Ascending aorta (tissue), 2 donors: ENCODE data around the gene C2orf15. TPM values are rescaled to one million over a fixed set of nuclear protein-coding genes. Genes with fewer than 3 reads are reported as not detected.

Experiments
- DNase-seq, 2 donors: peaks; one replicate each; pipeline ENCODE4 v3.0.0-alpha.2; 2019; ENCODE audit warnings: low spot score in 2 of 2
- H3K27ac ChIP-seq, 2 donors: fragments of 200-600 bp; sonication (generic); one replicate each; pipeline ENCODE4 v1.5.1; 2016 to 2017; ENCODE audit warnings: mild to moderate bottlenecking in 1 of 2
- H3K27me3 ChIP-seq: fragments of 200-600 bp; sonication (generic); one replicate; pipeline ENCODE4 v1.5.1; 2017
- H3K36me3 ChIP-seq, 2 donors: fragments of 200-600 bp; sonication (generic); one replicate each; pipeline ENCODE4 v1.5.1; 2016
- H3K4me1 ChIP-seq, 2 donors: fragments of 200-600 bp; sonication (generic); one replicate each; pipeline ENCODE4 v1.5.1; 2016 to 2017; ENCODE audit warnings: mild to moderate bottlenecking in 1 of 2
- H3K4me3 ChIP-seq, 2 donors: fragments of 200-600 bp; sonication (generic); one replicate each; pipeline ENCODE4 v1.5.1; 2016 to 2017; ENCODE audit warnings: mild to moderate bottlenecking in 1 of 2
- H3K9me3 ChIP-seq, 2 donors: fragments of 200-600 bp; sonication (generic); one replicate each; pipeline ENCODE4 v1.5.1; 2016
- intact Hi-C: fragments of 100-400 bp; cut with DNase I; formaldehyde crosslinking; loops from one replicate; pipeline ENCODE4 v1.15.1; 2023
- total RNA-seq: library from RNA; depleted of rRNA; stranded (reverse); fragments of >200 nt; gene quantifications from one replicate; pipeline ENCODE4 v1.1.0, GENCODE V29; 2016
- TF ChIP-seq, protein P1 (sequence below), 3 experiments: fragments of 200-600 bp in 2 of 3; fragments of 450-650 bp in 1 of 3; sonication (generic) in 2 of 3; IDR thresholded peaks; one replicate each; pipeline ENCODE4 v1.5.1; 2016 to 2019; ENCODE audit warnings: antibody characterized with exemption in 3 of 3, mild to moderate bottlenecking in 1 of 3, moderate library complexity in 1 of 3

Gene C2orf15
- total RNA-seq, 1 donor from 2014 or later, result 0.32 TPM

DNA sequence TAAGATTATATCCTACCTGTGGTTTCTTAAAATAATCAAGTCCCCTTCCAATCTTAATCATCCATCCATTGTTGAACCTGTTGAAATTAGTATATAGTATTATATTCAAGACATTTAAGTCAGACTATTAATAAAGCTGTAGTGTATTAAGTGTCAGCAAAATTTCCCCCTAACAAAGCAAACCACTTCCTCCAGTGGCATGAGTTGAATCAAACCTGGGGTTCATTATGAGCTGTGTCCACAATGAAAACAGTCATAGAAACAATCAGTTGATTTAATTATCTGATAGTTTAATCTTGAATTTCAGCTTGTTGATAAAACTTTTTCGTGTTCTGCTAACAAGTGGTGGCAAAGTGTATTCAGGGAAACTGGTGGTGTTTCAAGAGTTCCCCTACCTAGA lies 28.0 kb downstream of the C2orf15 start:
- no peak overlapping the region for H3K4me3 ChIP-seq
- intact Hi-C loops, result no loop called here
- no peak for DNase-seq
- no peak overlapping the region for H3K27ac ChIP-seq
- TF ChIP-seq, protein P1, sequence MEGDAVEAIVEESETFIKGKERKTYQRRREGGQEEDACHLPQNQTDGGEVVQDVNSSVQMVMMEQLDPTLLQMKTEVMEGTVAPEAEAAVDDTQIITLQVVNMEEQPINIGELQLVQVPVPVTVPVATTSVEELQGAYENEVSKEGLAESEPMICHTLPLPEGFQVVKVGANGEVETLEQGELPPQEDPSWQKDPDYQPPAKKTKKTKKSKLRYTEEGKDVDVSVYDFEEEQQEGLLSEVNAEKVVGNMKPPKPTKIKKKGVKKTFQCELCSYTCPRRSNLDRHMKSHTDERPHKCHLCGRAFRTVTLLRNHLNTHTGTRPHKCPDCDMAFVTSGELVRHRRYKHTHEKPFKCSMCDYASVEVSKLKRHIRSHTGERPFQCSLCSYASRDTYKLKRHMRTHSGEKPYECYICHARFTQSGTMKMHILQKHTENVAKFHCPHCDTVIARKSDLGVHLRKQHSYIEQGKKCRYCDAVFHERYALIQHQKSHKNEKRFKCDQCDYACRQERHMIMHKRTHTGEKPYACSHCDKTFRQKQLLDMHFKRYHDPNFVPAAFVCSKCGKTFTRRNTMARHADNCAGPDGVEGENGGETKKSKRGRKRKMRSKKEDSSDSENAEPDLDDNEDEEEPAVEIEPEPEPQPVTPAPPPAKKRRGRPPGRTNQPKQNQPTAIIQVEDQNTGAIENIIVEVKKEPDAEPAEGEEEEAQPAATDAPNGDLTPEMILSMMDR (IDR thresholded peaks at IDR 0.05), result no peak
- H3K27me3 ChIP-seq, result no peaks in the 10 kb centered on the region
- H3K9me3 ChIP-seq, result no peaks in the 10 kb centered on the region
- peaks cover 27 to 67% of the 10 kb centered on the region in 2 donors for H3K36me3 ChIP-seq
- no peaks in the 10 kb centered on the region for H3K4me1 ChIP-seq

- peaks cover 27 to 62% of the 10 kb centered on the region in 2 donors for H3K36me3 ChIP-seq
- intact Hi-C loops, result no loop called here
These were observed 30.1 kb downstream of the C2orf15 start for GRCh38 chr2:99171377-99172140.

DNA sequence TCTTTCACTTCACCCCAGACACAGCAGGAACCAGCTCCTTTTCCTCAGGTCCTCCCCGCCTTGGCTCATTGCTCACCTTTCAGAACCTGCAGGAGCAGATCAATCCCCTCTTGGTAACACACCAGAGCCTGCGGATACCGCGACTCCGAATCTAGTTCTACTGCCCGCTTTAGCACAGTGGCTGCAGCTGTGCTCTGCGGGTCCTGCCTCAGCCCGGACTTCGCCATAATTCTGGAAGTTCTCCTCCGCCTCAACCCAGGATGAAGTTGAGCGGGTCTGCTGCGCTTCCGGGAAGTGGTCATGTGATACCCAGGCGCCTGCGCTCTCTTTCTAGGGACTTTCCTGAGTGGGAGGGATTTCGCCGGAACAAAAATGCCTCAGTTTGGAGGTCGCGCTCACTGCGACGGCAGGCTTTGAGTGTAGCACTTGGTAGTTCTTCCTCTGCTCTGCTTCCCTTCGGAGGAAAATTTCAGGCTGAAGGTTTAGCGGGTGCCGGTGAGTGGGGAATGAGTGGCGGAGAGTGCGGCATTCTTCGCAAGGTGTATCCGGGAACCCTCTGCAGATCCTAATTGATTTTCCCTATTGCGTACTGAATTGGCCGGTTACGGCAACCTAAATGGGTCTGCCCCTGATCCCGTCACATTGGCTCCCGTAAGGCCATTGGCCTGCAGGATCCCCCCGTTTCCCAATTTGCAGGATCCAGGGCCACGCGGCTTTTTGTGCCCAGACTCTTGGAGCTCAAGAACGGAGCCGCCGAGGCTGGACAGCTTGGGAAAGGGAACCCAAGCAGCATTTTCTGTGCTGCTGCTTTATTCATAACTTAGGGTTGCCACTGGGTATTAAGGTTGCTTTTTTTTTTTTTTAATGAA lies 39.5 kb downstream of the C2orf15 start, which contains the start of the genes MITD1 and MRPL30:
Gene MITD1 (minus strand): TSS at position 304 of the 869 bp plus-strand sequence. CDS start 77 bp downstream, at position 227.
Gene MRPL30 (plus strand): TSS at position 430 of the 869 bp plus-strand sequence. CDS start 5,020 bp downstream, outside the sequence.
- Histone ChIP-seq H3K36me3 (no peaks in the 10 kb centered on the region), H3K27me3 (no peaks in the 10 kb centered on the region), H3K27ac (peak within 1 kb of the TSS; percentile 66 to 70), H3K4me3 (peak within 1 kb of the TSS; percentile 65 to 89), H3K9me3 (no peaks in the 10 kb centered on the region), H3K4me1 (peaks cover 0 to 20% of the 10 kb centered on the region in 2 donors)
- intact Hi-C loops, result loop anchor here (1.0 to 2.0 kb wide), 4 partner anchors 26 to 310 kb away; partner anchors contain the start of genes C2orf15, LIPT1, REV1 and TSGA10
- DNase-seq, result peak; percentile 72 to 95
- TF ChIP-seq, protein P1 (IDR thresholded peaks at IDR 0.05), result no peak

More at GRCh38 chr2:99171377-99172140, 30.1 kb downstream of the C2orf15 start:
- TF ChIP-seq, protein P1 (IDR thresholded peaks at IDR 0.05), result no peak
- no peak for DNase-seq
- H3K9me3 ChIP-seq, result no peaks in the 10 kb centered on the region
- H3K27me3 ChIP-seq, result no peaks in the 10 kb centered on the region
- H3K4me3 ChIP-seq, result no peak overlapping the region
- no peaks in the 10 kb centered on the region for H3K4me1 ChIP-seq
- no peak overlapping the region for H3K27ac ChIP-seq

DNA sequence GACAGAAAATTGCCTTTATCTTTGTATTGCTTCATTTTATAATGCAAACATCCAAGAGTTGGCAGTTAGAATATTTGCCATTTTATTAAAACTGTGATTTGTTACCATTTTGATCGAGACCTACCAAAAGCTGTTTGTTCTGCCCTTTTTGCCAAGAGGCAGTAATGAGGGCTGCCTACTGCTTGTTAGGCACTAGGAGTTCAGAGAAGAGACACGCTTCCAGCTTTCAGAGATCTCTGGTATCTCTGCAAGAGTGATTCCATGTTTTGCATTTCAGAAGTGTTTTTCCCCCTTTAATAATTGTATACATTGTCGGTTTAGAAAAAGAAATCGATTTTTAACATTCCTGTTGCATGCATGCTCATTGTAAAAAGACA lies 40.1 kb downstream of the C2orf15 start:
- TF ChIP-seq, protein P1 (IDR thresholded peaks at IDR 0.05), result no peak
- DNase-seq, result no peak
- Histone ChIP-seq H3K27me3 (no peaks in the 10 kb centered on the region), H3K27ac (peak overlapping the region in 1 of 2 donors; percentile 66), H3K4me1 (peaks cover 0 to 20% of the 10 kb centered on the region in 2 donors), H3K9me3 (no peaks in the 10 kb centered on the region), H3K4me3 (peak overlapping the region; percentile 65 to 89), H3K36me3 (no peaks in the 10 kb centered on the region)
- intact Hi-C loops, result loop anchor here (1.0 to 2.0 kb wide), 4 partner anchors 27 to 309 kb away; partner anchors contain the start of genes C2orf15, LIPT1, REV1 and TSGA10

- no peaks in the 10 kb centered on the region for H3K9me3 ChIP-seq
- H3K27me3 ChIP-seq, result no peaks in the 10 kb centered on the region
- TF ChIP-seq, protein P1 (IDR thresholded peaks at IDR 0.05), result no peak
- H3K27ac ChIP-seq, result no peak overlapping the region
- peaks cover 0 to 20% of the 10 kb centered on the region in 2 donors for H3K4me1 ChIP-seq
- no peak for DNase-seq
- H3K36me3 ChIP-seq, result peaks cover 0 to 5% of the 10 kb centered on the region in 2 donors
- intact Hi-C loops, result no loop called here
- H3K4me3 ChIP-seq, result no peak overlapping the region
These were observed 41.5 kb downstream of the C2orf15 start for GRCh38 chr2:99183025-99183424.
